A549 (cell line): ENCODE measurements around the gene TCF7L2. TPM values are rescaled to one million over a fixed set of nuclear protein-coding genes. Genes with fewer than 3 reads are reported as not detected.

Experiments used
- ATAC-seq, 2 experiments: fragments of 200-7000 bp in 1 of 2; fragments of >200 bp in 1 of 2; cut with Nextera tagmentation in 1 of 2; cut with Tn5 transposase in 1 of 2; 3 replicates each; pipeline versions ENCODE4 v1.8.0 to v1.9.1; 2018 to 2020; ENCODE audit warnings: mild to moderate bottlenecking in 1 of 2, moderate library complexity in 1 of 2
- CTCF ChIA-PET: fragments of 300-600 bp; sonication (Branson Sonifier 250); formaldehyde crosslinking; extraction: SDS; loops from one replicate; lab custom pipeline; 2021; ENCODE audit warnings: antibody characterized with exemption, inconsistent platforms; lab: Yijun Ruan, JAX
- POLR2A ChIA-PET: fragments of 350-600 bp; formaldehyde crosslinking; extraction: SDS; loops from one replicate; lab custom pipeline; 2021; ENCODE audit warnings: antibody characterized with exemption, inconsistent platforms; lab: Yijun Ruan, JAX
- DNase-seq, 2 experiments: peaks; one replicate each; pipeline versions ENCODE4 v3.0.0 to v3.0.0-alpha.2; 2011 to 2016; ENCODE audit warnings: low read depth in 1 of 2, low spot score in 1 of 2
- FAIRE-seq: peaks from 2 replicates; lab custom pipeline; 2011; peaks lifted over from hg19 to GRCh38; lab: Jason Lieb, UNC
- H3K27ac ChIP-seq, 2 experiments: fragments of >200 bp; sonication (Bioruptor Twin); formaldehyde crosslinking; 3 replicates each; pipeline ENCODE4 v1.5.1; 2016 to 2017
- H3K4me1 ChIP-seq: fragments of >200 bp; sonication (Bioruptor Twin); formaldehyde crosslinking; 3 replicates; pipeline ENCODE4 v1.6.1; 2016
- H3K4me2 ChIP-seq: fragments of >200 bp; sonication (Bioruptor Twin); formaldehyde crosslinking; 3 replicates; pipeline ENCODE4 v1.6.1; 2016
- H3K4me3 ChIP-seq: fragments of >200 bp; sonication (Bioruptor Twin); formaldehyde crosslinking; 3 replicates; pipeline ENCODE4 v1.5.1; 2016
- H3K9me3 ChIP-seq: fragments of >200 bp; sonication (Bioruptor Twin); formaldehyde crosslinking; 3 replicates; pipeline ENCODE4 v1.6.1; 2016
- BHLHE40 ChIP-seq: IDR thresholded peaks from 2 replicates; pipeline ENCODE4 v1.6.1; 2012; ENCODE audit warnings: low read depth, low read length, inconsistent platforms
- CBX8 ChIP-seq: fragments of 200-600 bp; sonication (generic); IDR thresholded peaks from 2 replicates; pipeline ENCODE4 v1.6.1; 2016
- CHD4 ChIP-seq: fragments of 200-600 bp; sonication (generic); IDR thresholded peaks from 2 replicates; pipeline ENCODE4 v1.6.1; 2016; ENCODE audit warnings: antibody characterized with exemption, mild to moderate bottlenecking, borderline replicate concordance
- ELK1 ChIP-seq: fragments of 150-350 bp; IDR thresholded peaks from 2 replicates; pipeline ENCODE4 v1.6.1; 2014; ENCODE audit warnings: low read depth, mild to moderate bottlenecking, low read length
- FOSB ChIP-seq: fragments of 250-450 bp; sonication (Bioruptor Pico); IDR thresholded peaks from 2 replicates; pipeline ENCODE4 v1.5.0; 2020; ENCODE audit warnings: mild to moderate bottlenecking, moderate library complexity
- FOXS1 ChIP-seq: fragments of 250-450 bp; sonication (Bioruptor Pico); IDR thresholded peaks from 2 replicates; pipeline ENCODE4 v1.5.0; 2020; ENCODE audit warnings: mild to moderate bottlenecking, moderate library complexity
- GATA3 ChIP-seq: IDR thresholded peaks from 2 replicates; pipeline ENCODE4 v1.6.1; 2012; ENCODE audit warnings: borderline replicate concordance
- HOXA7 ChIP-seq: fragments of 250-450 bp; sonication (Bioruptor Pico); IDR thresholded peaks from 2 replicates; pipeline ENCODE4 v1.5.0; 2020; ENCODE audit warnings: mild to moderate bottlenecking, moderate library complexity
- HOXB13 ChIP-seq: fragments of 250-450 bp; sonication (Bioruptor Pico); IDR thresholded peaks from 2 replicates; pipeline ENCODE4 v1.5.0; 2020; ENCODE audit warnings: low read depth, mild to moderate bottlenecking, moderate library complexity
- JUNB ChIP-seq: fragments of >200 bp; sonication (Bioruptor Twin); formaldehyde crosslinking; IDR thresholded peaks from 2 replicates; pipeline ENCODE4 v1.6.1; 2016
- KDM1A ChIP-seq: fragments of 200-600 bp; sonication (generic); IDR thresholded peaks from 2 replicates; pipeline ENCODE4 v1.6.1; 2016; ENCODE audit warnings: low read depth, mild to moderate bottlenecking
- KDM5A ChIP-seq: fragments of 200-600 bp; sonication (generic); IDR thresholded peaks from 2 replicates; pipeline ENCODE4 v1.6.1; 2016; ENCODE audit warnings: antibody characterized with exemption, mild to moderate bottlenecking
- MAZ ChIP-seq: fragments of 150-350 bp; IDR thresholded peaks from 2 replicates; pipeline ENCODE4 v1.6.1; 2014; ENCODE audit warnings: antibody characterized with exemption, low read depth, low read length, borderline replicate concordance
- MYC ChIP-seq: IDR thresholded peaks from 2 replicates; pipeline ENCODE4 v1.6.1; 2012; ENCODE audit warnings: mild to moderate bottlenecking, inconsistent platforms, low read length, improper control_type of control experiment, borderline replicate concordance
- NPAS2 ChIP-seq: fragments of 250-450 bp; sonication (Bioruptor Pico); IDR thresholded peaks from 2 replicates; pipeline ENCODE4 v1.8.0; 2022; ENCODE audit warnings: mild to moderate bottlenecking, moderate library complexity, borderline replicate concordance
- PHF8 ChIP-seq: fragments of 200-600 bp; sonication (generic); IDR thresholded peaks from 2 replicates; pipeline ENCODE4 v1.6.1; 2016; ENCODE audit warnings: low read depth, mild to moderate bottlenecking, antibody characterized with exemption, moderate library complexity, borderline replicate concordance
- POLR2AphosphoS2 ChIP-seq: conservative IDR thresholded peaks from 2 replicates; pipeline ENCODE4 v1.6.1; 2012; ENCODE audit warnings: low read length, improper control_type of control experiment, inconsistent platforms
- RAD21 ChIP-seq, 2 experiments: fragments of >200 bp in 1 of 2; sonication (Bioruptor Twin) in 1 of 2; formaldehyde crosslinking in 1 of 2; IDR thresholded peaks in 1 of 2; conservative IDR thresholded peaks in 1 of 2; 2 replicates in 1 of 2; 3 replicates in 1 of 2; pipeline ENCODE4 v1.6.1; 2012 to 2018; ENCODE audit warnings: inconsistent platforms in 1 of 2
- RFX5 ChIP-seq: fragments of 450-650 bp; IDR thresholded peaks from 2 replicates; pipeline ENCODE4 v1.7.1; 2014; ENCODE audit warnings: antibody characterized with exemption, mild to moderate bottlenecking, moderate library complexity
- RNF2 ChIP-seq: fragments of 200-600 bp; sonication (generic); IDR thresholded peaks from 2 replicates; pipeline ENCODE4 v1.6.1; 2016; ENCODE audit warnings: low read depth, mild to moderate bottlenecking, antibody characterized with exemption, moderate library complexity, borderline replicate concordance
- SMC3 ChIP-seq: fragments of >200 bp; sonication (Bioruptor Twin); formaldehyde crosslinking; IDR thresholded peaks from 3 replicates; pipeline ENCODE4 v1.6.1; 2018; ENCODE audit warnings: inconsistent platforms
- TFCP2L1 ChIP-seq: fragments of 250-450 bp; sonication (Bioruptor Pico); IDR thresholded peaks from 2 replicates; pipeline ENCODE4 v1.5.0; 2021; ENCODE audit warnings: mild to moderate bottlenecking
- ZFP36 ChIP-seq: fragments of 450-650 bp; IDR thresholded peaks from 2 replicates; pipeline ENCODE4 v1.6.1; 2014; ENCODE audit warnings: borderline replicate concordance; ENCODE audit not compliant: partially characterized antibody
- ZNF302 ChIP-seq: fragments of 250-450 bp; sonication (Bioruptor Pico); IDR thresholded peaks from 2 replicates; pipeline ENCODE4 v1.9.0; 2021; ENCODE audit warnings: inconsistent platforms, mild to moderate bottlenecking, moderate library complexity
- WGBS: methylation state at CpG from one replicate; pipeline ENCODE4 v1.1.6; 2017; ENCODE audit errors: missing lambda C conversion rate; 5-methylcytosine and 5-hydroxymethylcytosine counted together
- polyA plus RNA-seq, 4 experiments: library from polyadenylated mRNA; depleted of rRNA in 3 of 4; stranded (reverse); fragments of >200 nt; fragmentation: RNase III in 1 of 4; extraction: RNeasy Plus Mini Kit Qiagen cat#74134 plus additional on column Dnase treatment in 1 of 4; gene quantifications; 2 replicates in 3 of 4; 3 replicates in 1 of 4; pipeline ENCODE4 v1.2.3, GENCODE V29; 2011 to 2017
- TF ChIP-seq, protein P1 (sequence below): fragments of >200 bp; sonication (Bioruptor Twin); formaldehyde crosslinking; IDR thresholded peaks from 3 replicates; pipeline ENCODE4 v1.5.1; 2016
- TF ChIP-seq, protein P2 (sequence below): fragments of 200-600 bp; sonication (generic); IDR thresholded peaks from 2 replicates; pipeline ENCODE4 v1.6.1; 2016; ENCODE audit warnings: antibody characterized with exemption, mild to moderate bottlenecking, moderate library complexity

The TCF7L2 gene
- polyA plus RNA-seq, 2 of the 4 experiments (the other 2 are of a cell fraction): 11.3 to 14.5 TPM

- POLR2A ChIA-PET: interaction anchor here (3.2 kb wide), 1 partner anchor 18 kb away, joined by 19 read pairs; no protein-coding TSS in a partner anchor
- Histone ChIP-seq H3K4me2 (no peak overlapping the region), H3K4me3 (no peak overlapping the region), H3K4me1 (peaks cover 78% of the 10 kb centered on the region), H3K9me3 (no peaks in the 10 kb centered on the region), H3K27ac (peak overlapping the region; percentile 80 to 89)
- FAIRE-seq: no peak
- CTCF ChIA-PET: interaction anchor here (0.6 to 1.8 kb wide), 5 partner anchors 10 to 33 kb away, joined by 3 to 4 read pairs (median 4); no protein-coding TSS in a partner anchor
- no peak for ATAC-seq
- no peak for TF ChIP-seq CHD4
- no peak for TF ChIP-seq TFCP2L1 (CRISPR knock-in tag)
- TF ChIP-seq, protein P1, sequence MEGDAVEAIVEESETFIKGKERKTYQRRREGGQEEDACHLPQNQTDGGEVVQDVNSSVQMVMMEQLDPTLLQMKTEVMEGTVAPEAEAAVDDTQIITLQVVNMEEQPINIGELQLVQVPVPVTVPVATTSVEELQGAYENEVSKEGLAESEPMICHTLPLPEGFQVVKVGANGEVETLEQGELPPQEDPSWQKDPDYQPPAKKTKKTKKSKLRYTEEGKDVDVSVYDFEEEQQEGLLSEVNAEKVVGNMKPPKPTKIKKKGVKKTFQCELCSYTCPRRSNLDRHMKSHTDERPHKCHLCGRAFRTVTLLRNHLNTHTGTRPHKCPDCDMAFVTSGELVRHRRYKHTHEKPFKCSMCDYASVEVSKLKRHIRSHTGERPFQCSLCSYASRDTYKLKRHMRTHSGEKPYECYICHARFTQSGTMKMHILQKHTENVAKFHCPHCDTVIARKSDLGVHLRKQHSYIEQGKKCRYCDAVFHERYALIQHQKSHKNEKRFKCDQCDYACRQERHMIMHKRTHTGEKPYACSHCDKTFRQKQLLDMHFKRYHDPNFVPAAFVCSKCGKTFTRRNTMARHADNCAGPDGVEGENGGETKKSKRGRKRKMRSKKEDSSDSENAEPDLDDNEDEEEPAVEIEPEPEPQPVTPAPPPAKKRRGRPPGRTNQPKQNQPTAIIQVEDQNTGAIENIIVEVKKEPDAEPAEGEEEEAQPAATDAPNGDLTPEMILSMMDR: no peak
- TF ChIP-seq JUNB: no peak
- no peak for TF ChIP-seq MAZ
- no peak for TF ChIP-seq HOXB13
- TF ChIP-seq ZNF302 (CRISPR knock-in tag): no peak
- no peak for TF ChIP-seq RFX5
- TF ChIP-seq GATA3: no peak
- no peak for TF ChIP-seq MYC
- no peak for TF ChIP-seq KDM5A
- no peak for DNase-seq
- 84% methylated on average over 4 of the region's 4 CpGs for WGBS
Measured at GRCh38 chr10:113091920-113092319, 141.9 kb downstream of the TCF7L2 start.

- WGBS: 13% methylated on average over 10 of the region's 10 CpGs
- Histone ChIP-seq H3K4me3 (0 out of 3 replicates have a peak overlapping the region, but pooled peaks have one; percentile 7), H3K27ac (peak overlapping the region; percentile 80 to 89), H3K4me1 (peaks cover 66% of the 10 kb centered on the region), H3K9me3 (no peaks in the 10 kb centered on the region), H3K4me2 (peak overlapping the region; percentile 75)
- peak; percentile 90 for FAIRE-seq
- ChIA-PET CTCF (interaction anchor here (0.9 to 1.5 kb wide), 5 partner anchors 12 to 33 kb away, joined by 3 read pairs; no protein-coding TSS in a partner anchor), POLR2A (interaction anchor here (3.2 kb wide), 1 partner anchor 20 kb away, joined by 19 read pairs; no protein-coding TSS in a partner anchor)
- ATAC-seq: peak; percentile 64 to 66; a peak in 5 of 6 replicates
- DNase-seq: peak; percentile 68 to 76
- TF ChIP-seq ZFP36 (no peak), CBX8 (no peak), POLR2AphosphoS2 (no peak), MAZ (no peak), KDM1A (no peak), FOXS1 (CRISPR knock-in tag) (no peak; the same call in 1 of the 2 replicates), RNF2 (no peak), FOSB (CRISPR knock-in tag) (no peak), ELK1 (no peak), NPAS2 (CRISPR knock-in tag) (no peak), HOXA7 (CRISPR knock-in tag) (no peak; the same call in 1 of the 2 replicates), RAD21 (conservative IDR thresholded peaks at IDR 0.05 in 1 of 2, IDR thresholded peaks at IDR 0.05 in 1 of 2) (peak in 1 of 2 experiments; percentile 23; a peak in 2 of 5 replicates), BHLHE40 (no peak), SMC3 (0 out of 3 replicates have a peak, but pooled peaks have one; percentile 14), PHF8 (no peak)
- TF ChIP-seq, protein P1: no peak
- TF ChIP-seq, protein P2, sequence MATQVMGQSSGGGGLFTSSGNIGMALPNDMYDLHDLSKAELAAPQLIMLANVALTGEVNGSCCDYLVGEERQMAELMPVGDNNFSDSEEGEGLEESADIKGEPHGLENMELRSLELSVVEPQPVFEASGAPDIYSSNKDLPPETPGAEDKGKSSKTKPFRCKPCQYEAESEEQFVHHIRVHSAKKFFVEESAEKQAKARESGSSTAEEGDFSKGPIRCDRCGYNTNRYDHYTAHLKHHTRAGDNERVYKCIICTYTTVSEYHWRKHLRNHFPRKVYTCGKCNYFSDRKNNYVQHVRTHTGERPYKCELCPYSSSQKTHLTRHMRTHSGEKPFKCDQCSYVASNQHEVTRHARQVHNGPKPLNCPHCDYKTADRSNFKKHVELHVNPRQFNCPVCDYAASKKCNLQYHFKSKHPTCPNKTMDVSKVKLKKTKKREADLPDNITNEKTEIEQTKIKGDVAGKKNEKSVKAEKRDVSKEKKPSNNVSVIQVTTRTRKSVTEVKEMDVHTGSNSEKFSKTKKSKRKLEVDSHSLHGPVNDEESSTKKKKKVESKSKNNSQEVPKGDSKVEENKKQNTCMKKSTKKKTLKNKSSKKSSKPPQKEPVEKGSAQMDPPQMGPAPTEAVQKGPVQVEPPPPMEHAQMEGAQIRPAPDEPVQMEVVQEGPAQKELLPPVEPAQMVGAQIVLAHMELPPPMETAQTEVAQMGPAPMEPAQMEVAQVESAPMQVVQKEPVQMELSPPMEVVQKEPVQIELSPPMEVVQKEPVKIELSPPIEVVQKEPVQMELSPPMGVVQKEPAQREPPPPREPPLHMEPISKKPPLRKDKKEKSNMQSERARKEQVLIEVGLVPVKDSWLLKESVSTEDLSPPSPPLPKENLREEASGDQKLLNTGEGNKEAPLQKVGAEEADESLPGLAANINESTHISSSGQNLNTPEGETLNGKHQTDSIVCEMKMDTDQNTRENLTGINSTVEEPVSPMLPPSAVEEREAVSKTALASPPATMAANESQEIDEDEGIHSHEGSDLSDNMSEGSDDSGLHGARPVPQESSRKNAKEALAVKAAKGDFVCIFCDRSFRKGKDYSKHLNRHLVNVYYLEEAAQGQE: no peak
Measured at GRCh38 chr10:113093188-113094113, 143.4 kb downstream of the TCF7L2 start.
